A673 (cell line): Measurements from ENCODE around the gene TMEM255B.
"Not testable (repeated sequence)": the region's sequence is repeated elsewhere in the genome, so short reads cannot be mapped to it uniquely, and the experiment has no call there.

Experiments used
- EZH2 ChIP-seq: fragments of 200-600 bp; sonication (generic); IDR thresholded peaks from 2 replicates; pipeline ENCODE4 v1.6.1; 2017; ENCODE audit warnings: borderline replicate concordance, low read depth, mild to moderate bottlenecking, mixed read lengths, antibody characterized with exemption, low read length; ENCODE audit not compliant: poor library complexity, severe bottlenecking
- TF ChIP-seq, protein P1 (sequence below): fragments of 300-800, 200-600 bp; sonication (generic); conservative IDR thresholded peaks from 2 replicates; pipeline ENCODE4 v1.5.1; 2017; ENCODE audit warnings: low read depth, mild to moderate bottlenecking, antibody characterized with exemption, low read length, moderate library complexity, mixed read lengths

DNA sequence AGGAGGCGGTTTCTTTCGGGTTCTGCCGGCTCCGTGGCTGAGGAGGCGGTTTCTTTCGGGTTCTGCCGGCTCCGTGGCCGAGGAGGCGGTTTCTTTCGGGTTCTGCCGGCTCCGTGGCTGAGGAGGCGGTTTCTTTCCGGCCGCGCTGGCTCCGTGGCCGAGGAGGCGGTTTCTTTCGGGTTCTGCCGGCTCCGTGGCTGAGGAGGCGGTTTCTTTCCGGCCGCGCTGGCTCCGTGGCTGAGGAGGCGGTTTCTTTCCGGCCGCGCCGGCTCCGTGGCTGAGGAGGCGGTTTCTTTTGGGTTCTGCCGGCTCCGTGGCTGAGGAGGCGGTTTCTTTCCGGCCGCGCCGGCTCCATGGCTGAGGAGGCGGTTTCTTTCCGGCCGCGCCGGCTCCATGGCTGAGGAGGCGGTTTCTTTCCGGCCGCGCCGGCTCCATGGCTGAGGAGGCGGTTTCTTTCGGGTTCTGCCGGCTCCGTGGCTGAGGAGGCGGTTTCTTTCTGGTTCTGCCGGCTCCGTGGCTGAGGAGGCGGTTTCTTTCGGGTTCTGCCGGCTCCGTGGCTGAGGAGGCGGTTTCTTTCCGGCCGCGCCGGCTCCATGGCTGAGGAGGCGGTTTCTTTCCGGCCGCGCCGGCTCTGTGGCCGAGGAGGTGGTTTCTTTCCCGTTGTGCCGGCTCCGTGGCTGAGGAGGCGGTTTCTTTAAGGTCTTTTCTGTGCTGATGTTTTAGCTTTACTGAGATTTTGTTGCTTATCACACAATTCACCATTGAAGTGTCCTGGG, 6.6 kb upstream of the TMEM255B start:
- TF ChIP-seq, protein P1, sequence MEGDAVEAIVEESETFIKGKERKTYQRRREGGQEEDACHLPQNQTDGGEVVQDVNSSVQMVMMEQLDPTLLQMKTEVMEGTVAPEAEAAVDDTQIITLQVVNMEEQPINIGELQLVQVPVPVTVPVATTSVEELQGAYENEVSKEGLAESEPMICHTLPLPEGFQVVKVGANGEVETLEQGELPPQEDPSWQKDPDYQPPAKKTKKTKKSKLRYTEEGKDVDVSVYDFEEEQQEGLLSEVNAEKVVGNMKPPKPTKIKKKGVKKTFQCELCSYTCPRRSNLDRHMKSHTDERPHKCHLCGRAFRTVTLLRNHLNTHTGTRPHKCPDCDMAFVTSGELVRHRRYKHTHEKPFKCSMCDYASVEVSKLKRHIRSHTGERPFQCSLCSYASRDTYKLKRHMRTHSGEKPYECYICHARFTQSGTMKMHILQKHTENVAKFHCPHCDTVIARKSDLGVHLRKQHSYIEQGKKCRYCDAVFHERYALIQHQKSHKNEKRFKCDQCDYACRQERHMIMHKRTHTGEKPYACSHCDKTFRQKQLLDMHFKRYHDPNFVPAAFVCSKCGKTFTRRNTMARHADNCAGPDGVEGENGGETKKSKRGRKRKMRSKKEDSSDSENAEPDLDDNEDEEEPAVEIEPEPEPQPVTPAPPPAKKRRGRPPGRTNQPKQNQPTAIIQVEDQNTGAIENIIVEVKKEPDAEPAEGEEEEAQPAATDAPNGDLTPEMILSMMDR, result not testable (repeated sequence)
- not testable (repeated sequence) for TF ChIP-seq EZH2
